ENCODE measurements around the gene PTDSS2. TPM values are rescaled to one million over a fixed set of nuclear protein-coding genes. Genes with fewer than 3 reads are reported as not detected.
"Not testable (repeated sequence)": the region's sequence is repeated elsewhere in the genome, so short reads cannot be mapped to it uniquely, and the experiment has no call there.

The PTDSS2 gene
- total RNA-seq, 4 donors from 2014 or later: 33.0 to 45.2 (median 39.0) TPM

DNA sequence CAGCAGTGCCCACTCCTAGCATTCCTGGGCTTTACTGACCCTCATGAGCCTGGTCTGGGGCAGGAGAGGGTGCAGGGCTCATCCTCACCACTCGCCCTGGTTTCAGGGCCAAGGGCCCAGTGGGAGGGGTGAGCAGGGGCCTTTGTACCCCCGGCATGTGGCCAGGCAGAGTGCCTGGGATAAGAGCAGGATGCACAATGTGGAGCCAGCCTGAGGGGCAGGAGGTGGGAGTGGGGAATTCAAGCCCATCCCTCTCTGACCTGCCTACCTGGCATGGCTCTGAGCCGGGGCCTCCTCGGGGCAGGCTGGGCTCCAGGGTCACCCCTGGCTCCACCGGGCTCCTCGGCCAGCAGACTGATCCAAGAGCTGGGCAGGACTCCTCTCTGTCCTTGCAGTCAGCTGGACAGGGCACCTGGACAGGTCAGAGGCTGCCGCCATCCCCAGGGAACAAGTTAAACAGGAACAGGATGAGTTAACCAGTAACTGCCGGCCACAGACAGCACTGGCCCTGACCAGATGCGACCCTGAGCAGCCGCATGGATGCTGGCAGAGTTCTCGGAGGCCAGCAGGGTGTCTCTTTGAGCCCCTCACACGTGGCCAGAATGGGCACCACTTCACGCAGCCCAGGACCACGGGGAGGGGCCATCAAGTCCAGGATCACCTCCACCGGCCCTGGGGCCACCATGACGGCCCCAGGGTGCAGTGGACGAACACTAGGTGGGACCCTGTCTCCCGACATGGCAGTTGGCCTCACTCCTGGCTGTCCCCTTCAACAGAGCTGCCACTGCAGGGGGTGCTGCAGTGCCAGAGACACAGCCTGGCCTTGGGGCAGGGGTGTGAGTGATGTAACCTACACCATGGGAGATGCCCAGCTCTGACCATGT lies 40.2 kb upstream of the PTDSS2 start:
- no peak for DNase-seq (ENCODE audit: low spot score)
- ATAC-seq (ENCODE audit: low FRiP score): no peak
- TF ChIP-seq, protein P1, sequence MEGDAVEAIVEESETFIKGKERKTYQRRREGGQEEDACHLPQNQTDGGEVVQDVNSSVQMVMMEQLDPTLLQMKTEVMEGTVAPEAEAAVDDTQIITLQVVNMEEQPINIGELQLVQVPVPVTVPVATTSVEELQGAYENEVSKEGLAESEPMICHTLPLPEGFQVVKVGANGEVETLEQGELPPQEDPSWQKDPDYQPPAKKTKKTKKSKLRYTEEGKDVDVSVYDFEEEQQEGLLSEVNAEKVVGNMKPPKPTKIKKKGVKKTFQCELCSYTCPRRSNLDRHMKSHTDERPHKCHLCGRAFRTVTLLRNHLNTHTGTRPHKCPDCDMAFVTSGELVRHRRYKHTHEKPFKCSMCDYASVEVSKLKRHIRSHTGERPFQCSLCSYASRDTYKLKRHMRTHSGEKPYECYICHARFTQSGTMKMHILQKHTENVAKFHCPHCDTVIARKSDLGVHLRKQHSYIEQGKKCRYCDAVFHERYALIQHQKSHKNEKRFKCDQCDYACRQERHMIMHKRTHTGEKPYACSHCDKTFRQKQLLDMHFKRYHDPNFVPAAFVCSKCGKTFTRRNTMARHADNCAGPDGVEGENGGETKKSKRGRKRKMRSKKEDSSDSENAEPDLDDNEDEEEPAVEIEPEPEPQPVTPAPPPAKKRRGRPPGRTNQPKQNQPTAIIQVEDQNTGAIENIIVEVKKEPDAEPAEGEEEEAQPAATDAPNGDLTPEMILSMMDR (IDR thresholded peaks at IDR 0.05): no peak

DNA sequence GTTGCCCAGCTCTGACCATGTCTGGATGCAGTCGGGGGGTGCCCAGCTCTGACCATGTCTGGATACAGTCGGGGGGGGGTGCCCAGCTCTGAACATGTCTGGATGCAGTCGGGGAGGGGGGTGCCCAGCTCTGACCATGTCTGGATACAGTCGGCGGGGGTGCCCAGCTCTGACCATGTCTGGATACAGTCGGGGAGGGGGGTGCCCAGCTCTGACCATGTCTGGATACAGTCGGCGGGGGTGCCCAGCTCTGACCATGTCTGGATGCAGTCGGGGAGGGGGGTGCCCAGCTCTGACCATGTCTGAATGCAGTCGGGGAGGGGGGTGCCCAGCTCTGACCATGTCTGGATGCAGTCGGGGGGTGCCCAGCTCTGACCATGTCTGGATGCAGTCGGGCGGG lies 39.4 kb upstream of the PTDSS2 start:
- not testable (repeated sequence) for ATAC-seq (ENCODE audit: low FRiP score); DNase-seq (ENCODE audit: low spot score)

DNA sequence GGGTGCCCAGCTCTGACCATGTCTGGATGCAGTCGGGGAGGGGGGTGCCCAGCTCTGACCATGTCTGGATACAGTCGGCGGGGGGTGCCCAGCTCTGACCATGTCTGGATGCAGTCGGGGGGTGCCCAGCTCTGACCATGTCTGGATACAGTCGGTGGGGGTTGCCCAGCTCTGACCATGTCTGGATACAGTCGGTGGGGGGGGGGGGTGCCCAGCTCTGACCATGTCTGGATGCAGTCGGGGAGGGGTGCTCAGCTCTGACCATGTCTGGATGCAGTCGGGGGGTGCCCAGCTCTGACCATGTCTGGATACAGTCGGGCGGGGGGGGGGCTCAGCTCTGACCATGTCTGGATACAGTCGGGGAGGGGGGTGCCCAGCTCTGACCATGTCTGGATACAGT lies 38.6 kb upstream of the PTDSS2 start:
- DNase-seq (ENCODE audit: low spot score): peak; percentile 4
- not testable (repeated sequence) for ATAC-seq (ENCODE audit: low FRiP score)

DNA sequence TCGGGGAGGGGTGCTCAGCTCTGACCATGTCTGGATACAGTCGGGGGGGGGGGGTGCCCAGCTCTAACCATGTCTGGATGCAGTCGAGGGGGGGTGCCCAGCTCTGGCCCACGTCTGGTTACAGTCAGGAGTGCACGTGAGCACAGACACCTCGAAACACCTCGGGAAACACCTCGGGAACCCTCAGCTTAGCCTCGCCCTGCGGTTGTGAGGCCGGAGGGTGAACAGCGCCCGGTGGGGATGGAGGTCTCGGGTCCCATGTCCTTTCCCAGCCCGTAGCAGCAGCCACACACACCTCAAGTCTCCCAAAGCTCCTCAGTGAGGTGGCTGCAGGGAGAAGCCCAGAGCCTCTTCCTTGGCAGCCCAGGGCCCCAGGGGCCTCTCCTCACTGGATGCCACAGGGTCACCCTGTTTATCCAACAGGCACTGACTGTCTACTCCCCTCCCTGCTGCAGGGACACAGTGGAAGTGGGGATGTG lies 37.4 kb upstream of the PTDSS2 start:
- TF ChIP-seq, protein P1 (IDR thresholded peaks at IDR 0.05): no peak
- ATAC-seq (ENCODE audit: low FRiP score): no peak
- peak; percentile 17 for DNase-seq (ENCODE audit: low spot score)

DNA sequence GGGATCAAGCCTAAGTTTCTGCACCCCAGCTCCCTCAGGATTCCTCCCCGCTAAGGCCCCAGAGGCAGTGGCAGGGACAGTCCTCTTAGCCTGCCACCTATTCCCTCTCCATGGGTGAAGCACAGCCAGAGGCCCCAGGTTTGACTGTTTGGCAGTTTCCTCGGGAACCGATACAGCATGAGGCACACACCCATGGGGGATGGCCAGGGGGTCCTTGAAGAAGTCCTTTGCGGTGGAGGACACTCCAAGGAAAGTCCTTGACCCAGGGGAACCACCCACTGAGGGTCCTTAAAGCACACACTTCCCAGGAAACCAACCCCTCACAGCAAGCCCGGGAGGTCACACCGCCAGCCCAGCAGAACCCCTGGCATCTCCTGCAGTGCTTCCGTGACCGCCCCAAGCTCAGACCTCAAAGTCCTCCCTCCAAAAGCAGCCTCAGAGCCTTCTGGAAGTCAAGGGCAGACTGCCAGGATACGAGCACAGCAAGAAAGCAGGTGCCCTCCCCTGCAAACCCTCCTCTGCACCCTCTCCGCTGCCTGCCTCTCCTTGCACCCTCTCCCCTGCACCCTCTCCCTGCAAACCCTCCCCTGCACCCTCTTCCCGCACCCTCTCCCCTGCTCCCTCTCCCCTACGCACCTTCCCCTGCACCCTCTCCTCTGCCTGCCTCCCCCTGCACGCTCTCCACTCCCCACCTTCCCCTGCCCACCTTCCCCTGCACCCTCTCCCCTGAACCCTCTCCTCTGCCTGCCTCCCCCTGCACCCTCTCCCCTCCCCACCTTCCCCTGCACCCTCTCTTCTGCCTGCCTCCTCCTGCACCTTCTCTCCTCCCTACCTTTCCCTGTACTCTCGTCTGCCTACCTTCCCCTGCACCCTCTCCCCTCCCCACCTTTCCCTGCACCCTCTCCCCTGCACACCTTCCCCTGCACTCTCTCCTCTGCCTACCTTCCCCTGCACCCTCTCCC lies 36.7 kb upstream of the PTDSS2 start:
- TF ChIP-seq, protein P1 (IDR thresholded peaks at IDR 0.05): no peak
- peak; percentile 14 for DNase-seq (ENCODE audit: low spot score)
- ATAC-seq (ENCODE audit: low FRiP score): no peak

DNA sequence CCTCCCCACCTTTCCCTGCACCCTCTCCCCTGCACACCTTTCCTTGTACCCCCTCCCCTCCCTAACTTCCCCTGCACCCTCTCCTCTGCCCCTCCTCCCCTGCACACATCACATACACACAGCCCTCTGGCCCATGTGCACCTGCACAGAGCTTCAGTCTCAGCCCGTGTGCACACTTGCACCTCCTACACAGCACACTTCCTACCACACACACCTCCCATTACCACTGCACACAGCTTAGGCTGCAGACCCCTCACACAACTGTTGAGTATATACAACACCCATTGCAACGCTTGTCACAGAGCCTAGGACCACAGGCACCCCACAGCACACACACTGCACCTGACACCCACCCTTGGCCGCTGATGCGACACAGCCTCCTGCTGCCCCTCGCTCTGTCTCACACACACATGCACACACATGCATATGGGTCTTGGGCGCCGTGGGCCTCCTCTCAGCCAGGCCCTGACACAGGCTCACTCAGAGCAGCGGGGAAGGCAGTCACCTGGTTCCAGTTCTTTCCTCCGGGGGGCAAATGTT lies 35.7 kb upstream of the PTDSS2 start:
- no peak for ATAC-seq (ENCODE audit: low FRiP score)
- peak; percentile 10 for DNase-seq (ENCODE audit: low spot score)
- TF ChIP-seq, protein P1 (IDR thresholded peaks at IDR 0.05): no peak

DNA sequence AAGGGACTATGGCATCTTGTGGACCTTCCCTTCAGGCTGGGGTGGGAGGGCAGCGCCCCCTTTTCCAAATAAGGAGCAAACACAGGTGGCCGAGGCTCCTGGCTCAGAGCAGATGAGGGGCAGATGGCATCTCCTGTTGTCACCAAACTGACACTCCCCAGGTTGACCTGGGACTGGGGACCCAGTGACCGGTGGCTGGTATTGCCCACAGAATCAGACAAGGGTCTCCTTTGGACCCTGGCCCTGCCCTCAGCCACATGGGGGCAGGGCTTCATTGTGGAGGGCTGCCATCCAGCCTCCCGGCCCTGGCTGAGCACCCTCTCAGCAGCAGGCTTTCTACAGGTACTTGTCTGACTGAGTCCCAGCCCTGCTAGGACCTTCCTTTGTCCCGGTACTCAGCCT lies 34.4 kb upstream of the PTDSS2 start:
- DNase-seq (ENCODE audit: low spot score) (no peak), ATAC-seq (ENCODE audit: low FRiP score) (no peak)
- TF ChIP-seq, protein P1 (IDR thresholded peaks at IDR 0.05): no peak
